PC-9 (cell line): ENCODE measurements around the gene BTBD18.

ENCODE experiments used
- EZH2 ChIP-seq: fragments of 200-600 bp; sonication (generic); IDR thresholded peaks from 2 replicates; pipeline ENCODE4 v1.8.0; 2017; ENCODE audit warnings: antibody characterized with exemption, low read depth
- TF ChIP-seq, protein P1 (sequence below): fragments of 200-600 bp; sonication (generic); conservative IDR thresholded peaks from 2 replicates; pipeline ENCODE4 v1.6.1; 2017; ENCODE audit warnings: mixed run types, antibody characterized with exemption, mild to moderate bottlenecking, moderate library complexity

DNA sequence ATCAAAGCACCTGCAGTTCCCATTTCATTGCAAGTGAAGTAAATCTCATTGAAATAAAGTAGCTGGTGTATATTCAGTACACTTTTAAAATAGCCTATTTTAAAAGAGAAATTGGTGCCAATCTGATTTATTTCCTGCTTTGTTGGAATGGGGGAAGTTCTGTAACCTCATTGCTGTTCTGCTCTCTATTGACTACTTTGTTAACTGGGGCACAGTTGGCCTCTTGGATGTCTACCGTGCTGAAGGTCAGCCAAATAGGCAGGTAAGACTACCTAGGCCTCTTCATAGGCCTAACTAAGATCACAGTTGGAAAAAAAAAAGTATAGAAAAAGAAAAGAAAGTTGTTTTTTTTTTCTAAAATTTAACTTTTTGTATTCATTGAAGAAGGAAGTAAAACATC is 19.2 kb upstream of the BTBD18 start:
- TF ChIP-seq, protein P1, sequence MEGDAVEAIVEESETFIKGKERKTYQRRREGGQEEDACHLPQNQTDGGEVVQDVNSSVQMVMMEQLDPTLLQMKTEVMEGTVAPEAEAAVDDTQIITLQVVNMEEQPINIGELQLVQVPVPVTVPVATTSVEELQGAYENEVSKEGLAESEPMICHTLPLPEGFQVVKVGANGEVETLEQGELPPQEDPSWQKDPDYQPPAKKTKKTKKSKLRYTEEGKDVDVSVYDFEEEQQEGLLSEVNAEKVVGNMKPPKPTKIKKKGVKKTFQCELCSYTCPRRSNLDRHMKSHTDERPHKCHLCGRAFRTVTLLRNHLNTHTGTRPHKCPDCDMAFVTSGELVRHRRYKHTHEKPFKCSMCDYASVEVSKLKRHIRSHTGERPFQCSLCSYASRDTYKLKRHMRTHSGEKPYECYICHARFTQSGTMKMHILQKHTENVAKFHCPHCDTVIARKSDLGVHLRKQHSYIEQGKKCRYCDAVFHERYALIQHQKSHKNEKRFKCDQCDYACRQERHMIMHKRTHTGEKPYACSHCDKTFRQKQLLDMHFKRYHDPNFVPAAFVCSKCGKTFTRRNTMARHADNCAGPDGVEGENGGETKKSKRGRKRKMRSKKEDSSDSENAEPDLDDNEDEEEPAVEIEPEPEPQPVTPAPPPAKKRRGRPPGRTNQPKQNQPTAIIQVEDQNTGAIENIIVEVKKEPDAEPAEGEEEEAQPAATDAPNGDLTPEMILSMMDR: no peak
- TF ChIP-seq EZH2: no peak
